Measurements from ENCODE around the gene RNF141. TPM values are rescaled to one million over a fixed set of nuclear protein-coding genes. Genes with fewer than 3 reads are reported as not detected.

Gene RNF141
- polyA plus RNA-seq, 3 donors, result 6.9 to 19.7 (median 13.9) TPM

DNA sequence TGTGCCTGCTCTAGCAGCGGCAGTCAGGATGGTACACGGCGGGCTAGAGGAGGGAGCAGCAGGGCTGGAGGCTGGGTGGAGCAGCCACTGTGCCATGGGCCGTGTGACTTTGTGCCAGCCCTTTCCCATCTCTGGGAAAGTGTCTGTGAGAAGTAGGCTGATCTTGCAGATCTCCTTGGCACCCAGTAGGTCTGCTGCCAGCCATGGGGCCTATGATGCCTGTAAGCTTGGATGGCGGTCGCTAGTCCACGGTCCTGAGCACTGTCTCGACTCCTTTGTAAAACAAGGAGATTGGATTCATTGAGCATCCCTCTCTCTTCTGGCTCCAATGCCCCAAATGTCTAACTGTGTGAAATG is 63.3 kb downstream of the RNF141 start:
- H3K27ac ChIP-seq (ENCODE audit: low read depth, low read length), result no peak overlapping the region
- WGBS, 3 donors, result 97 to 98% (median 97%) methylated on average over 8 of the region's 8 CpGs

DNA sequence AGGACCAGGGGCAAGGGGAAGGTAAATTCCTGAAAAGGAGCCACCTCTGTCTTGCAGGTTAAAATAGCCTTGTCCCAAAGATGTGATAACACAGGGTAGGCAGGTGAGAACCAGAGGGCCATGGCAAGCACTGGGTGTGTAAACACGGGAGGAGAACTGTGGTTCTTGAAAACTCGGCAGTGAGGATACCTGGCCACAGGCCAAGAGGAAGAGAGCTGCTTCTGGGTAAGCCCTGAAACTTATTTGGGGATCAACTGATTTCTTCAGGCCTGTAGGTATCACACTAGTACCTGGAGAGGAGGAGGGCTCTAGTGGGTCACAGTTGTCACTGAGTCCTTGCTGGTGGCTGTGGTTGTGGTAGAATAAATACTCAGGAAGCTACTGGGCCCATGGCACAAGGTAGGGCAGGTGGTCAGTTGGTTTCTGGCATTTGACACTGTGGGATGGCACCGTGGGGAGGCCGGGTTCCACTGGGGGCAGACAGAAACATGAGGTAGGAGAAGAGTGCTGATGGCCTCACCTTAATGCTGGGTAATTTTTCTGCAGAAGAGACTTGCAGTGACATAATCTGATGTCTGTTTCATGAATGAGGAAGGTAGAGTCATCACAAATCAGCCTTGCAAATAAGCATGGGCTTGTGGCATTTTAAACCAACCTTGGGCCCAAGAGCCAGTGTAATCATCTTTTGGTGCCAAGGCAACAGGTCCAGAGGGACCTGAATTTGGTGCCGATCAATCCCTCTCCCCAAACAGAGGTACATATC is 63.9 kb downstream of the RNF141 start:
- H3K27ac ChIP-seq (ENCODE audit: low read depth, low read length), result no peak overlapping the region
- WGBS, 3 donors, result 72 to 77% (median 74%) methylated on average over 5 of the region's 5 CpGs

DNA sequence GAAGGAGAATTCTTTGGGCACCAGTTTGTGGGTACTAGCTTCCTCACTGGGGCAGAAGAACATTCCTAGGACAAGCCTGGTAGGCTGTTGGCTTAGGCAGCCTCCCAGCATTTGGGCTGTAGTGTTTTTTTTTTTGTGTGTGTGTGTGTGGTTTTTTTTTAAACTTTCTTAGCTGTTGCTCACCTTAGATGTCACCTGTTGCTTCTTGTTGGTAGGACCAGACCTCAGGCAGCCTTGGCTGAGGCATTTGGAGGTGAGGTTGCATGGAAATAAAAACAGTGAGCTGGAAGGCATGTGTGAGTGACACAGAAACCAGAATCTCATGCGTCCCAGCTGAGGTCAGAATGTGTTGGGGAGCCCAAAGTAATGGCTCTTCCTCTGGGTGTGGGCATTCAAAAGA is 64.6 kb downstream of the RNF141 start:
- 82 to 100% (median 93%) methylated on average over 1 of the region's 1 CpG for WGBS, 3 donors
- no peak overlapping the region for H3K27ac ChIP-seq (ENCODE audit: low read depth, low read length)

DNA sequence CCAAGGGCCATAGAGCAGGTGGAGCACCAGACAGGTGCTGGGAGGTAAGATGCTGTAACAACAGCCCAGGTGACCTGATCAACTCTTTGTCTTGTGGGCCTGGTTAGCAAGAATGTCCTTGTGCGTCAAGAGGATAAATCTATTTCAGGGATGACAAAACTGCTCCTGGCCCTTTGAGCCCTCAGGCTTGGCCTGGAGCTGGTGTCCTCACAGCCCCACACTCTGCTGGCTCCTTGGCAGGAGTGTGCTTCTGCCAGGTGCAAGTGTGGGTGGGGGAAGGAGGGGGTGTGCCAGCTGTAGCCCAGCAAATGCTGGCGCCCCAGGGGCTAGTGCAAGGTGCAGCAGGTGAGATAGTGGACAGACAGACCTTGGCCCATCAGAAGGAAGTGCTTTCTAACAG is 66.4 kb downstream of the RNF141 start:
- WGBS, 3 donors, result 93 to 99% (median 96%) methylated on average over 2 of the region's 2 CpGs
- no peak overlapping the region for H3K27ac ChIP-seq (ENCODE audit: low read depth, low read length)

DNA sequence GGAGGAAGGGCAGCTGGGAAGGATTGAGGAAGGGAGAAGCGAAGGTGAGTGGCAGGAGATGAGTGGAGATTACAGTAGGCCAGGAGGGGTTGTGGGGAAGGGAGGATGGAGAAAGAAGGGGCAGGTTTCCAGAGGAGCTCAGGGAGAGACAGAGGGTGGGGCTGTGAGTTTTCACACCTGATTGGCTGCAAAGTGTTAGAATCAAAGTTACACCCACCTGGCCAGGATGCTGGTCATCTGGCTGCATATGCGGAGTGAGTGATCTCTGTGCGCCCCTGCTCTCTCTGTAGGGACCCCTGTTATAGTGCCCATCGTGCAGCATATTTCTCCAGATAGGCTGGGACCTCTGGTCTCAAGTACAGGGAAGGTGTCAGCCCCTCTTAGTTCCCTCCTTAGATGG is 67.6 kb downstream of the RNF141 start:
- H3K27ac ChIP-seq (ENCODE audit: low read depth, low read length), result no peak overlapping the region
- 82 to 89% (median 82%) methylated on average over 4 of the region's 4 CpGs for WGBS, 3 donors

DNA sequence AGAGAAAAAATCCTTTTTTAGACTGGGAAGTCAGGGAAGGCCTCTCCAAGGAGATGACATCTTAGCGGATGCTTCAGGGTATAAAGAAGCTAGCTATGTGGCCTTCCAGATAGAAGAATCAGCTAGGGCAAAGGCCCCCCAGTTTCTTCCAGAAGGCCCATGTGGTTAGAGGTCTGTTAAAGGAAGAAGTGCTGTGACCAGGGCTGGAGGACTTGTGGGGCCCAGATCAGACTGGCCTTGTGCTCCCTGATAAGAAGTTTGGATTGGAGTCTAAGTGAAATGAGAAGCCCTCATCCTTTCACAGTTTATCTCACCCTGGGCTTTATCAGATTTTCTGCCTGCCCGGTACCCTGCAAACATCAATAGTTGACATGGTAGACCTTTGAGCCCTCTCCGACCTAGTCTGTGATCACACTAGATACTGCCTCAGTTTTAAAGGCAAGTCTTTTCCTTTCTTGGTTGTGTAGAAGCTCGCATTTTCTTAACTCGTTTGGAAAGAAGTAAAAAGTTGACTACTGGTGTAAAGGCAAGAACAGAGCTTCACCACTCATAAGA is 78.2 kb downstream of the RNF141 start:
- WGBS, 3 donors, result 87 to 95% (median 94%) methylated on average over 5 of the region's 5 CpGs
- no peak overlapping the region for H3K27ac ChIP-seq (ENCODE audit: low read depth, low read length)

Other genes with a start within 250 kb of the RNF141 start
- gene SBF2, start 247.0 kb downstream of the RNF141 start, polyA plus RNA-seq, result 10 to 100 TPM in 2 of 3 donors, 1 to 10 TPM in 1; 6.0 to 25.9 (median 23.0) TPM
- gene ADM, start 236.1 kb downstream of the RNF141 start, polyA plus RNA-seq, result 100 to 1,000 TPM in 1 of 3 donors, 10 to 100 TPM in 2; 18.8 to 477 (median 29.2) TPM
- gene AMPD3, start 85.9 kb downstream of the RNF141 start, polyA plus RNA-seq, result 1 to 10 TPM; 1.6 to 5.2 (median 3.0) TPM
- 100 to 1,000 TPM in 2 of 3 donors, 10 to 100 TPM in 1; 12.3 to 113 (median 112) TPM for gene LYVE1, start 27.5 kb upstream of the RNF141 start, polyA plus RNA-seq
- 1 to 10 TPM; 1.6 to 8.5 (median 5.2) TPM for gene IRAG1, start 152.6 kb upstream of the RNF141 start, polyA plus RNA-seq
- gene CTR9, start 210.1 kb upstream of the RNF141 start, polyA plus RNA-seq, result 10 to 100 TPM in 2 of 3 donors, 1 to 10 TPM in 1; 8.2 to 15.3 (median 13.9) TPM